HepG2 (cell line): ENCODE measurements around the gene SLC35G2. TPM values are rescaled to one million over a fixed set of nuclear protein-coding genes. Genes with fewer than 3 reads are reported as not detected.
A peak's percentile ranks its signal among the peaks of the same experiment; 100 is the strongest.

ENCODE experiments used
- FIP1L1 ChIP-seq: fragments of 200-400 bp; formaldehyde crosslinking; IDR thresholded peaks from 2 replicates; pipeline ENCODE4 v1.6.1; 2018; ENCODE audit warnings: low read depth, mild to moderate bottlenecking, low read length, moderate library complexity, borderline replicate concordance; ENCODE audit not compliant: insufficient read depth
- HOXD1 ChIP-seq: sonication (generic); formaldehyde crosslinking; IDR thresholded peaks from 2 replicates; pipeline ENCODE4 v1.5.0; 2020; ENCODE audit warnings: missing genetic modification reagents
- IRX3 ChIP-seq: sonication (generic); formaldehyde crosslinking; IDR thresholded peaks from 2 replicates; pipeline ENCODE4 v1.8.1; 2023; ENCODE audit warnings: mild to moderate bottlenecking, low read depth, missing genetic modification reagents, borderline replicate concordance
- NCOR1 ChIP-seq: fragments of 200-600 bp; sonication (generic); IDR thresholded peaks from 2 replicates; pipeline ENCODE4 v1.7.0; 2017; ENCODE audit warnings: antibody characterized with exemption, low read length, borderline replicate concordance
- PCBP2 ChIP-seq: fragments of 200-400 bp; formaldehyde crosslinking; optimal IDR thresholded peaks from 2 replicates; pipeline ENCODE3; 2018; ENCODE audit warnings: low read length, low read depth; ENCODE audit not compliant: poor library complexity, severe bottlenecking
- PTBP1 ChIP-seq: fragments of 200-400 bp; formaldehyde crosslinking; IDR thresholded peaks from 2 replicates; pipeline ENCODE4 v1.6.1; 2018; ENCODE audit warnings: low read length, low read depth; ENCODE audit not compliant: poor library complexity, severe bottlenecking
- SMAD9 ChIP-seq: sonication (generic); formaldehyde crosslinking; IDR thresholded peaks from 2 replicates; pipeline ENCODE4 v1.5.1; 2020; ENCODE audit warnings: mild to moderate bottlenecking, missing genetic modification reagents
- SP140L ChIP-seq: sonication (generic); formaldehyde crosslinking; IDR thresholded peaks from 2 replicates; pipeline ENCODE4 v1.4.0; 2020; ENCODE audit warnings: missing genetic modification reagents, borderline replicate concordance
- TBL1XR1 ChIP-seq: fragments of 150-350 bp; IDR thresholded peaks from 2 replicates; pipeline ENCODE4 v1.6.1; 2014; ENCODE audit warnings: borderline replicate concordance, low read length; ENCODE audit not compliant: partially characterized antibody
- TOE1 ChIP-seq: sonication (generic); formaldehyde crosslinking; IDR thresholded peaks from 2 replicates; pipeline ENCODE4 v1.4.0; 2020; ENCODE audit warnings: mild to moderate bottlenecking, missing genetic modification reagents
- ZEB1 ChIP-seq: IDR thresholded peaks from 2 replicates; pipeline ENCODE4 v1.6.1; 2012; ENCODE audit warnings: mild to moderate bottlenecking, low read depth, inconsistent platforms; ENCODE audit not compliant: insufficient replicate concordance
- ZFP41 ChIP-seq: sonication (generic); formaldehyde crosslinking; IDR thresholded peaks from 2 replicates; pipeline ENCODE4 v1.4.0; 2020; ENCODE audit warnings: mild to moderate bottlenecking, missing genetic modification reagents, borderline replicate concordance
- ZIK1 ChIP-seq: sonication (generic); formaldehyde crosslinking; IDR thresholded peaks from 2 replicates; pipeline ENCODE4 v1.5.0; 2020; ENCODE audit warnings: mild to moderate bottlenecking, low read depth, missing genetic modification reagents, borderline replicate concordance
- ZKSCAN1 ChIP-seq: fragments of 150-350 bp; IDR thresholded peaks from 2 replicates; pipeline ENCODE4 v1.6.1; 2014; ENCODE audit warnings: low read length
- ZNF160 ChIP-seq: sonication (generic); formaldehyde crosslinking; IDR thresholded peaks from 2 replicates; pipeline ENCODE4 v1.8.0; 2022; ENCODE audit warnings: mild to moderate bottlenecking, inconsistent platforms, missing genetic modification reagents
- ZNF367 ChIP-seq: sonication (generic); formaldehyde crosslinking; IDR thresholded peaks from 2 replicates; pipeline ENCODE4 v1.4.0; 2020; ENCODE audit warnings: missing genetic modification reagents, borderline replicate concordance
- ZNF644 ChIP-seq: IDR thresholded peaks from 2 replicates; pipeline ENCODE4 v1.6.1; 2016; ENCODE audit warnings: low read depth
- ZNF879 ChIP-seq: sonication (generic); formaldehyde crosslinking; IDR thresholded peaks from 2 replicates; pipeline ENCODE4 v1.8.1; 2023; ENCODE audit warnings: missing genetic modification reagents
- ZSCAN30 ChIP-seq: sonication (generic); formaldehyde crosslinking; IDR thresholded peaks from 2 replicates; pipeline ENCODE4 v1.5.0; 2020; ENCODE audit warnings: mild to moderate bottlenecking, missing genetic modification reagents
- polyA plus RNA-seq, 8 experiments: library from polyadenylated mRNA; depleted of rRNA in 3 of 8; stranded (reverse) in 7 of 8; unstranded in 1 of 8; fragments of >200 nt; fragmentation: Illumina TruSeq in 4 of 8; extraction: Trizol in 4 of 8; gene quantifications; 2 replicates each; pipeline versions ENCODE4 v1.2.1 to v1.2.3, GENCODE V29; 2011 to 2016; ENCODE audit warnings: low read depth in 4 of 8, missing spikeins in 1 of 8, mixed read lengths in 1 of 8; ENCODE audit not compliant: insufficient read depth in 1 of 8
- total RNA-seq, 5 experiments: library from RNA; depleted of rRNA; stranded (reverse); fragments of >200 nt; fragmentation: Illumina TruSeq; extraction: Trizol; gene quantifications; 2 replicates each; pipeline ENCODE4 v1.2.3, GENCODE V29; 2016; ENCODE audit warnings: low read depth in 1 of 5
- TF ChIP-seq, protein P1 (sequence below): sonication (generic); formaldehyde crosslinking; conservative IDR thresholded peaks from 2 replicates; pipeline ENCODE4 v1.5.0; 2020; ENCODE audit warnings: missing genetic modification reagents
- TF ChIP-seq, protein P2 (sequence below): sonication (generic); formaldehyde crosslinking; IDR thresholded peaks from 2 replicates; pipeline ENCODE4 v1.4.0; 2020; ENCODE audit warnings: missing genetic modification reagents
- TF ChIP-seq, protein P3 (sequence below): sonication (generic); formaldehyde crosslinking; IDR thresholded peaks from 2 replicates; pipeline ENCODE4 v1.4.0; 2020; ENCODE audit warnings: missing genetic modification reagents
- TF ChIP-seq, protein P4 (sequence below): sonication (generic); formaldehyde crosslinking; IDR thresholded peaks from 2 replicates; pipeline ENCODE4 v1.5.0; 2020; ENCODE audit warnings: mild to moderate bottlenecking, missing genetic modification reagents

The SLC35G2 gene
- total and polyA plus RNA-seq, 2 of the 13 experiments (the other 11 are each of a cell fraction or from before 2014, with no cell fraction given) = 7.6 to 10.3 TPM

DNA sequence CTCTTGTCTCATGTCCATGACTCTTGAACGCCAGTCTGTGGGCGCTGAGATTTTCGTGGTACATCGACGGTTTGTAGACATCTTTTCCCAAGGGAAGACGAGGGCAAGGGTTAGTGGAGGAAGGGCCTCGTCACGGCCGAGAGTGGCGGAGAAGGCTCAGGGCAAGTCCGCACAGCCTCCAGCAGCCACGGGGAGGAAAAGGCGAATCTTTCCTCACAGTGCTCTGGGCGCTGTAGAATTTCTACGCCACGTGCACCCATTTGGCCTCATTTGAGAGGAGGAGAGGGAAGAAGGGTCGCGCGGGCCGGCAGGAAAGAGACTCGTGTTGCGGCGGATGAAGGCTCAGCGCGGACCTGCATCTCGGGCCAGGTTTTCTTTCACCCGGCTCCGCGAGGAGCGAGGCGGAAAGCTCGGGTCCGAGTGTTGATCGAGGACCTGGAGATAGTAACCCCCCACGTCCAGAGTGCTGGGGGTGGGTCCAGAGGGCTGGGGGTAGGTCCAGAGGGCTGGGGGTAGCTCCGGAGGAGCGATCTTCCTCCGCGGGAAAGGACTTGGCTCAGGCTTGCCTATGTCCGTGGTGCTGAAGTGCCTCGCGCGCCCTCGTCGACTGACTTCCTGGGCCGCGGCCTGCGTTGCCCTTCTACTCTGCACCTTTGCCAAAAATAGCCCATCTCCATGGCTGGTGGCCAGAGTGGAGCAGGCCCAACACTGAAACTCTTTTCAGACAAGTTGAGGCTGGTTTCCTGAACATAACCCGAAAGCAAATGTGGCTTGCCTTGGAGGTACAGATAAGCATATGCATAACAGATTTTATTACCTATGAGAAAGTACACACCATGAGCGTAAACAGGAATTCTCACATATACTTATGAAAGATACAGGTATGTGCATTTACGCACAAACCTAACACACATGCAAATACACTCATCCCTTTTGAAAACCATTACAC lies 1.1 kb downstream of the SLC35G2 start (continued):
- TF ChIP-seq, protein P1, sequence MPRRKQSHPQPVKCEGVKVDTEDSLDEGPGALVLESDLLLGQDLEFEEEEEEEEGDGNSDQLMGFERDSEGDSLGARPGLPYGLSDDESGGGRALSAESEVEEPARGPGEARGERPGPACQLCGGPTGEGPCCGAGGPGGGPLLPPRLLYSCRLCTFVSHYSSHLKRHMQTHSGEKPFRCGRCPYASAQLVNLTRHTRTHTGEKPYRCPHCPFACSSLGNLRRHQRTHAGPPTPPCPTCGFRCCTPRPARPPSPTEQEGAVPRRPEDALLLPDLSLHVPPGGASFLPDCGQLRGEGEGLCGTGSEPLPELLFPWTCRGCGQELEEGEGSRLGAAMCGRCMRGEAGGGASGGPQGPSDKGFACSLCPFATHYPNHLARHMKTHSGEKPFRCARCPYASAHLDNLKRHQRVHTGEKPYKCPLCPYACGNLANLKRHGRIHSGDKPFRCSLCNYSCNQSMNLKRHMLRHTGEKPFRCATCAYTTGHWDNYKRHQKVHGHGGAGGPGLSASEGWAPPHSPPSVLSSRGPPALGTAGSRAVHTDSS (CRISPR knock-in tag) = no peak
- no peak for TF ChIP-seq ZSCAN30 (CRISPR knock-in tag)
- no peak for TF ChIP-seq ZNF879 (CRISPR knock-in tag)
- TF ChIP-seq FIP1L1 = no peak
- TF ChIP-seq ZKSCAN1 = no peak
- no peak for TF ChIP-seq SP140L (CRISPR knock-in tag)
- TF ChIP-seq PTBP1 = no peak
- no peak for TF ChIP-seq ZEB1
- no peak for TF ChIP-seq ZFP41
- TF ChIP-seq TBL1XR1 = no peak
- TF ChIP-seq ZNF644 (CRISPR knock-in tag) = 0 out of 2 replicates have a peak, but pooled peaks have one; percentile 14
- TF ChIP-seq, protein P2, sequence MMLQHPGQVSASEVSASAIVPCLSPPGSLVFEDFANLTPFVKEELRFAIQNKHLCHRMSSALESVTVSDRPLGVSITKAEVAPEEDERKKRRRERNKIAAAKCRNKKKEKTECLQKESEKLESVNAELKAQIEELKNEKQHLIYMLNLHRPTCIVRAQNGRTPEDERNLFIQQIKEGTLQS (CRISPR knock-in tag) = no peak
- TF ChIP-seq, protein P3, sequence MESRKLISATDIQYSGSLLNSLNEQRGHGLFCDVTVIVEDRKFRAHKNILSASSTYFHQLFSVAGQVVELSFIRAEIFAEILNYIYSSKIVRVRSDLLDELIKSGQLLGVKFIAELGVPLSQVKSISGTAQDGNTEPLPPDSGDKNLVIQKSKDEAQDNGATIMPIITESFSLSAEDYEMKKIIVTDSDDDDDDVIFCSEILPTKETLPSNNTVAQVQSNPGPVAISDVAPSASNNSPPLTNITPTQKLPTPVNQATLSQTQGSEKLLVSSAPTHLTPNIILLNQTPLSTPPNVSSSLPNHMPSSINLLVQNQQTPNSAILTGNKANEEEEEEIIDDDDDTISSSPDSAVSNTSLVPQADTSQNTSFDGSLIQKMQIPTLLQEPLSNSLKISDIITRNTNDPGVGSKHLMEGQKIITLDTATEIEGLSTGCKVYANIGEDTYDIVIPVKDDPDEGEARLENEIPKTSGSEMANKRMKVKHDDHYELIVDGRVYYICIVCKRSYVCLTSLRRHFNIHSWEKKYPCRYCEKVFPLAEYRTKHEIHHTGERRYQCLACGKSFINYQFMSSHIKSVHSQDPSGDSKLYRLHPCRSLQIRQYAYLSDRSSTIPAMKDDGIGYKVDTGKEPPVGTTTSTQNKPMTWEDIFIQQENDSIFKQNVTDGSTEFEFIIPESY (CRISPR knock-in tag) = no peak
- TF ChIP-seq NCOR1 = no peak
- TF ChIP-seq SMAD9 (CRISPR knock-in tag) = no peak
- TF ChIP-seq ZNF367 (CRISPR knock-in tag) = no peak
- TF ChIP-seq TOE1 = no peak
- TF ChIP-seq PCBP2 = no peak
- no peak; the same call in 1 of the 2 replicates for TF ChIP-seq IRX3 (CRISPR knock-in tag)
- TF ChIP-seq HOXD1 (CRISPR knock-in tag) = peak; percentile 71; the same call in 1 of the 2 replicates
- TF ChIP-seq ZIK1 (CRISPR knock-in tag) = peak; percentile 49; the same call in 1 of the 2 replicates
- TF ChIP-seq, protein P4, sequence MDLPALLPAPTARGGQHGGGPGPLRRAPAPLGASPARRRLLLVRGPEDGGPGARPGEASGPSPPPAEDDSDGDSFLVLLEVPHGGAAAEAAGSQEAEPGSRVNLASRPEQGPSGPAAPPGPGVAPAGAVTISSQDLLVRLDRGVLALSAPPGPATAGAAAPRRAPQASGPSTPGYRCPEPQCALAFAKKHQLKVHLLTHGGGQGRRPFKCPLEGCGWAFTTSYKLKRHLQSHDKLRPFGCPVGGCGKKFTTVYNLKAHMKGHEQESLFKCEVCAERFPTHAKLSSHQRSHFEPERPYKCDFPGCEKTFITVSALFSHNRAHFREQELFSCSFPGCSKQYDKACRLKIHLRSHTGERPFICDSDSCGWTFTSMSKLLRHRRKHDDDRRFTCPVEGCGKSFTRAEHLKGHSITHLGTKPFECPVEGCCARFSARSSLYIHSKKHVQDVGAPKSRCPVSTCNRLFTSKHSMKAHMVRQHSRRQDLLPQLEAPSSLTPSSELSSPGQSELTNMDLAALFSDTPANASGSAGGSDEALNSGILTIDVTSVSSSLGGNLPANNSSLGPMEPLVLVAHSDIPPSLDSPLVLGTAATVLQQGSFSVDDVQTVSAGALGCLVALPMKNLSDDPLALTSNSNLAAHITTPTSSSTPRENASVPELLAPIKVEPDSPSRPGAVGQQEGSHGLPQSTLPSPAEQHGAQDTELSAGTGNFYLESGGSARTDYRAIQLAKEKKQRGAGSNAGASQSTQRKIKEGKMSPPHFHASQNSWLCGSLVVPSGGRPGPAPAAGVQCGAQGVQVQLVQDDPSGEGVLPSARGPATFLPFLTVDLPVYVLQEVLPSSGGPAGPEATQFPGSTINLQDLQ = no peak
- TF ChIP-seq ZNF160 (CRISPR knock-in tag) = no peak
